Uterus (tissue), 4 donors: ENCODE results near the gene PCDH1. TPM values are rescaled to one million over a fixed set of nuclear protein-coding genes. Genes with fewer than 3 reads are reported as not detected.

Source experiments
- DNase-seq, 2 donors: peaks; one replicate each; pipeline ENCODE4 v3.0.0-alpha.2; 2019 to 2020
- H3K27ac ChIP-seq, 2 donors: fragments of 200-600 bp; sonication (generic); 1 replicate in 1 of 2; 2 replicates in 1 of 2; pipeline ENCODE4 v1.5.1; 2016 to 2018
- H3K27me3 ChIP-seq, 2 donors: fragments of 200-600 bp; sonication (generic); one replicate each; pipeline ENCODE4 v1.5.1; 2018 to 2019; ENCODE audit warnings: control low read depth in 1 of 2
- H3K36me3 ChIP-seq, 2 donors: fragments of 200-600 bp; sonication (generic); one replicate each; pipeline ENCODE4 v1.5.1; 2019; ENCODE audit warnings: control low read depth in 1 of 2
- H3K4me1 ChIP-seq, 2 donors: fragments of 200-600 bp; sonication (generic); one replicate each; pipeline ENCODE4 v1.5.1; 2018 to 2019; ENCODE audit warnings: control low read depth in 1 of 2
- H3K4me3 ChIP-seq, 2 donors: fragments of 200-600 bp; sonication (generic); 1 replicate in 1 of 2; 2 replicates in 1 of 2; pipeline ENCODE4 v1.5.1; 2018 to 2019; ENCODE audit warnings: mild to moderate bottlenecking in 1 of 2
- H3K9me3 ChIP-seq, 2 donors: fragments of 200-600 bp; sonication (generic); one replicate each; pipeline ENCODE4 v1.5.1; 2019; ENCODE audit warnings: control low read depth in 1 of 2
- CTCF ChIP-seq, 4 experiments: fragments of 200-600 bp in 2 of 4; fragments of 450-650 bp in 2 of 4; sonication (generic) in 2 of 4; IDR thresholded peaks; one replicate each; pipeline ENCODE4 v1.5.1; 2016 to 2019; ENCODE audit warnings: antibody characterized with exemption in 4 of 4, mild to moderate bottlenecking in 2 of 4, moderate library complexity in 1 of 4
- POLR2A ChIP-seq, 2 donors: fragments of 450-650 bp; IDR thresholded peaks; one replicate each; pipeline ENCODE4 v1.6.1; 2016; ENCODE audit warnings: antibody characterized with exemption in 2 of 2, mild to moderate bottlenecking in 1 of 2, moderate library complexity in 1 of 2
- intact Hi-C: fragments of 100-400 bp; cut with DNase I; formaldehyde crosslinking; loops from one replicate; pipeline ENCODE4 v1.15.1; 2023; ENCODE audit warnings: low total_unique reads
- total RNA-seq, 4 donors: library from RNA; depleted of rRNA in 3 of 4; stranded (reverse); fragments of >200 nt in 3 of 4; gene quantifications; one replicate each; pipeline versions ENCODE4 v1.1.0 to v1.2.4, GENCODE V29; 2014 to 2023
- donor health status: DM: yes; HTN: yes; CAD: no.

Gene PCDH1
- total RNA-seq, 4 donors from 2014 or later, result 29.2 to 46.7 (median 31.5) TPM

GRCh38 chr5:141812512-141812911 lies 65.7 kb downstream of the PCDH1 start:
- intact Hi-C loops, result loop anchor here (10.0 kb wide), 1 partner anchor 108 kb away; no protein-coding TSS in a partner anchor
- TF ChIP-seq POLR2A (IDR thresholded peaks at IDR 0.05) (no peak), CTCF (IDR thresholded peaks at IDR 0.05) (no peak)
- no peak for DNase-seq
- Histone ChIP-seq H3K4me1 (no peaks in the 10 kb centered on the region), H3K9me3 (no peaks in the 10 kb centered on the region), H3K27me3 (no peaks in the 10 kb centered on the region), H3K36me3 (no peaks in the 10 kb centered on the region), H3K4me3 (no peak overlapping the region), H3K27ac (no peak overlapping the region)

DNA sequence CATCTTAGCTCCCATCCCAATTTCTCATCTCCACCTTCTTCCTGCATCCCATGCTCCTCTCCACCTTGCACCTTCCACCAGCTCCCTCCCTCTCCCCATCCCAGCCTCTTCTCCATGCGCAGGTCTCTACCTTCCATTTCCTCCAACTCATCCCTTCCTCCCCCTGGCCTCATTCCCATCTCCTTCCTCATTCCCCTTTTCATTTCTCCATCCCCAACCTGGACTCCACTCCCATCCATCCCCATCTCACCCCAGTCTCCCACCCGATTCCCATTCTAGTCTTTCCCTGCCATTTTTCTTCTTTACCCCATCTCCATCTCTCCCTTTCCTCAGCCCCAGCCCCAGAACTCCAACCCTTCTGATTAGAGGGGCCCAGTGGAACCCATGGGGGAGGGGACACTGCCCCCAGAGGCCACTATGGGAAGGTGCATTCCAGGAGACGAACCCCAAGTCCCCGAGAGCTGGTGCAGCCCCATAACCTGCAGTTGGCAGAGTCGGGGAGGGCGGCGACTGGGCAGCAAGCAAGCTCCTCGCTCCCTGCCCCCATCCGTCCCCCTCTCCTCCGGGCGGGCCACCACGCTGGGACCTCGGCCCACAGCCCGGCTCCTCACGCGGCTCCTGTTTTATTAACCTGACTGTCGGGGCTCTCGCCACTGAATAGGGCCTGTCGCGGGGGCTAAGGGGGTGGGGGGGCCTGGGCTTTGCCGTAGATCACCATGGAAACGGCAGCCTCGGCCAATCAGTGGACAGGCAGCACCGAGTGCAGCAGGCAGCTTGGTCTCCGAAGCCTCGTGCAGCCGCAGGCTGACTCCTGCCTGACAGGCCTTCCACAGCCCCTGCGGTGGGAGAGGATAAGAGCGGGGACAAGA lies 66.7 kb downstream of the PCDH1 start:
- intact Hi-C loops, result loop anchor here (10.0 kb wide), 1 partner anchor 107 kb away; no protein-coding TSS in a partner anchor

DNA sequence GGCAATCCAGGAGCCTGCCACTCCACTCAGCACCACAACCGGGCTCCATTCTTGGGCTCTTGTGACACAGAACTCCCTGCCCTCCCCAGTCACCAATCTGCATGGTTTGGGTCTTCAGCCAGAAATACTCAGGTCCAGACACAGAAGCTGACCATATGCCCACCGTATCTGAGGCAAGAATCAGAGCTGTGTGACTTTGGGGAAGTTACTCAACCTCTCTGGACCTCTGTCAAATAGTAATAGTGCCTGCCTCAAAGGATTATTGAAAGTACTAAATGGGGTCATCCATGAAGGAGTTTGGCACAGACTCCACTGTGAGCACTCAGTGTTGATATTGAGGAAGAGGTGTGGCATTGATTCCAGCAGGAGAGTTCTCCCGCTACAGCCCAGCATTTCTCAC lies 67.5 kb downstream of the PCDH1 start:
- Histone ChIP-seq H3K27me3 (no peaks in the 10 kb centered on the region), H3K9me3 (no peaks in the 10 kb centered on the region), H3K4me3 (no peak overlapping the region), H3K4me1 (no peaks in the 10 kb centered on the region), H3K27ac (no peak overlapping the region), H3K36me3 (no peaks in the 10 kb centered on the region)
- DNase-seq, result no peak
- no peak for TF ChIP-seq CTCF (IDR thresholded peaks at IDR 0.05)
- TF ChIP-seq POLR2A (IDR thresholded peaks at IDR 0.05), result no peak
- intact Hi-C loops, result loop anchor here (10.0 kb wide), 1 partner anchor 106 kb away; no protein-coding TSS in a partner anchor

More for the DNA sequence above, 66.7 kb downstream of the PCDH1 start:
- DNase-seq, result no peak
- Histone ChIP-seq H3K9me3 (no peaks in the 10 kb centered on the region), H3K4me3 (no peak overlapping the region), H3K36me3 (no peaks in the 10 kb centered on the region), H3K27me3 (no peaks in the 10 kb centered on the region), H3K4me1 (no peaks in the 10 kb centered on the region), H3K27ac (no peak overlapping the region)
- TF ChIP-seq CTCF (IDR thresholded peaks at IDR 0.05) (peak in 3 of 4 experiments; percentile 26 to 54 (median 28)), POLR2A (IDR thresholded peaks at IDR 0.05) (no peak)

GRCh38 chr5:141809380-141810096 lies 68.7 kb downstream of the PCDH1 start:
- intact Hi-C loops, result loop anchor here (10.0 kb wide), 1 partner anchor 105 kb away; no protein-coding TSS in a partner anchor
- DNase-seq, result no peak
- H3K9me3 ChIP-seq, result no peaks in the 10 kb centered on the region
- H3K27me3 ChIP-seq, result no peaks in the 10 kb centered on the region
- no peak overlapping the region for H3K27ac ChIP-seq
- no peaks in the 10 kb centered on the region for H3K4me1 ChIP-seq
- H3K4me3 ChIP-seq, result no peak overlapping the region
- TF ChIP-seq POLR2A (IDR thresholded peaks at IDR 0.05), result no peak
- TF ChIP-seq CTCF (IDR thresholded peaks at IDR 0.05), result no peak
- H3K36me3 ChIP-seq, result no peaks in the 10 kb centered on the region

- intact Hi-C loops, result no loop called here
- Histone ChIP-seq H3K4me3 (no peak overlapping the region), H3K27me3 (no peaks in the 10 kb centered on the region), H3K27ac (no peak overlapping the region), H3K9me3 (no peaks in the 10 kb centered on the region), H3K4me1 (no peaks in the 10 kb centered on the region), H3K36me3 (no peaks in the 10 kb centered on the region)
- TF ChIP-seq CTCF (IDR thresholded peaks at IDR 0.05), result no peak
- DNase-seq, result no peak
Measured at GRCh38 chr5:141808857-141809256, 69.4 kb downstream of the PCDH1 start.
